Mesenchymal stem cell (in vitro differentiated cells and primary cell): Measurements from ENCODE around the gene ZNF628.

Experiments used
- DNase-seq: peaks from one replicate; pipeline ENCODE4 v3.0.0-alpha.2; 2013
- H2AFZ ChIP-seq: one replicate; pipeline ENCODE4 v1.6.1; 2013; ENCODE audit warnings: low read depth, mild to moderate bottlenecking, control low read depth, inconsistent platforms, low read length, moderate library complexity
- H2AK5ac ChIP-seq: 2 replicates; pipeline ENCODE4 v1.6.1; 2013; ENCODE audit warnings: low read length, moderate library complexity, mild to moderate bottlenecking, inconsistent platforms; ENCODE audit not compliant: severe bottlenecking
- H2BK120ac ChIP-seq: one replicate; pipeline ENCODE4 v1.6.1; 2013; ENCODE audit warnings: low read depth, mild to moderate bottlenecking, inconsistent platforms, low read length, moderate library complexity
- H2BK12ac ChIP-seq, 2 experiments: one replicate each; pipeline ENCODE4 v1.6.1; 2013; ENCODE audit warnings: inconsistent platforms in 2 of 2, low read length in 2 of 2, mild to moderate bottlenecking in 2 of 2, moderate library complexity in 2 of 2, control low read depth in 1 of 2
- H2BK15ac ChIP-seq: one replicate; pipeline ENCODE4 v1.6.1; 2013; ENCODE audit warnings: mild to moderate bottlenecking, low read depth, inconsistent platforms; ENCODE audit not compliant: poor library complexity, severe bottlenecking
- H2BK5ac ChIP-seq: 2 replicates; pipeline ENCODE4 v1.6.1; 2013; ENCODE audit warnings: low read depth, mild to moderate bottlenecking, low read length, control low read depth, inconsistent platforms; ENCODE audit not compliant: poor library complexity, severe bottlenecking
- H3K14ac ChIP-seq, 2 experiments: one replicate each; pipeline ENCODE4 v1.6.1; 2013; ENCODE audit warnings: inconsistent platforms in 2 of 2, low read length in 2 of 2, control low read depth in 1 of 2, mild to moderate bottlenecking in 1 of 2, moderate library complexity in 1 of 2
- H3K18ac ChIP-seq, 2 experiments: one replicate each; pipeline ENCODE4 v1.6.1; 2013; ENCODE audit warnings: inconsistent platforms in 2 of 2, low read length in 2 of 2, control low read depth in 1 of 2, low read depth in 1 of 2, mild to moderate bottlenecking in 1 of 2
- H3K23ac ChIP-seq, 2 experiments: one replicate each; pipeline ENCODE4 v1.6.1; 2013; ENCODE audit warnings: inconsistent platforms in 2 of 2, low read length in 2 of 2, mild to moderate bottlenecking in 2 of 2, moderate library complexity in 2 of 2, control low read depth in 1 of 2
- H3K27ac ChIP-seq: 2 replicates; pipeline ENCODE4 v1.5.1; 2013; ENCODE audit warnings: mild to moderate bottlenecking, moderate library complexity, low read length, control low read depth, inconsistent platforms; ENCODE audit not compliant: poor library complexity, severe bottlenecking
- H3K27me3 ChIP-seq, 2 experiments: 2 replicates each; pipeline versions ENCODE4 v1.6.1 to v1.7.0; 2013; ENCODE audit warnings: low read length in 2 of 2, mild to moderate bottlenecking in 2 of 2, moderate library complexity in 2 of 2, control low read depth in 1 of 2, inconsistent platforms in 1 of 2; ENCODE audit not compliant: control insufficient read depth in 1 of 2, insufficient read depth in 1 of 2
- H3K36me3 ChIP-seq, 2 experiments: 2 replicates each; pipeline versions ENCODE4 v1.6.1 to v1.7.0; 2013; ENCODE audit warnings: low read length in 2 of 2, control low read depth in 1 of 2, inconsistent platforms in 1 of 2, low read depth in 1 of 2, mild to moderate bottlenecking in 1 of 2; ENCODE audit not compliant: insufficient read depth in 2 of 2, control insufficient read depth in 1 of 2
- H3K4ac ChIP-seq, 2 experiments: one replicate each; pipeline ENCODE4 v1.6.1; 2013; ENCODE audit warnings: inconsistent platforms in 2 of 2, low read length in 2 of 2, mild to moderate bottlenecking in 2 of 2, moderate library complexity in 2 of 2, control low read depth in 1 of 2, low read depth in 1 of 2
- H3K4me1 ChIP-seq: 2 replicates; pipeline ENCODE4 v1.6.1; 2013; ENCODE audit warnings: low read depth, low read length, control low read depth; ENCODE audit not compliant: control insufficient read depth, insufficient read depth
- H3K4me2 ChIP-seq: 2 replicates; pipeline ENCODE4 v1.6.1; 2013; ENCODE audit warnings: low read length, mild to moderate bottlenecking, inconsistent platforms; ENCODE audit not compliant: poor library complexity, severe bottlenecking
- H3K4me3 ChIP-seq, 2 experiments: 2 replicates each; pipeline versions ENCODE4 v1.5.1 to v1.7.0; 2013; ENCODE audit warnings: low read length in 2 of 2, mild to moderate bottlenecking in 2 of 2, control low read depth in 1 of 2, low read depth in 1 of 2; ENCODE audit not compliant: insufficient read depth in 1 of 2
- H3K79me1 ChIP-seq: replicated peaks from 2 replicates; pipeline ENCODE4 v1.6.1; 2013; ENCODE audit warnings: mild to moderate bottlenecking, control low read depth, low read length, inconsistent platforms; ENCODE audit not compliant: poor library complexity, severe bottlenecking
- H3K9ac ChIP-seq: 2 replicates; pipeline ENCODE4 v1.7.0; 2013; ENCODE audit warnings: mild to moderate bottlenecking, low read length, moderate library complexity
- H3K9me3 ChIP-seq: 2 replicates; pipeline ENCODE4 v1.7.0; 2013; ENCODE audit warnings: mild to moderate bottlenecking, low read length; ENCODE audit not compliant: control insufficient read depth
- H4K8ac ChIP-seq: one replicate; pipeline ENCODE4 v1.6.1; 2013; ENCODE audit warnings: inconsistent platforms, mild to moderate bottlenecking, low read length, moderate library complexity
- H4K91ac ChIP-seq: one replicate; pipeline ENCODE4 v1.6.1; 2013; ENCODE audit warnings: mild to moderate bottlenecking, low read length, inconsistent platforms
- whole genome bisulfite sequencing: methylation state at CpG from one replicate; pipeline ENCODE4 v1.1.7; 2013; ENCODE audit warnings: mixed read lengths; 5-methylcytosine and 5-hydroxymethylcytosine counted together

Gene ZNF628

GRCh38 chr19:55489711-55490477 is 13.5 kb downstream of the ZNF628 start:
- H3K4me1 ChIP-seq: peaks cover 69% of the 10 kb centered on the region
- H2BK5ac ChIP-seq: no peak overlapping the region
- no peaks in the 10 kb centered on the region for H3K9me3 ChIP-seq
- WGBS: 82% methylated on average over 14 of the region's 21 CpGs
- peak overlapping the region in 1 of 2 experiments; percentile 80 for H2BK12ac ChIP-seq
- H4K8ac ChIP-seq: peak overlapping the region; percentile 76
- H3K9ac ChIP-seq: peak overlapping the region; percentile 51
- no peak overlapping the region for H3K27ac ChIP-seq
- no peak overlapping the region for H3K18ac ChIP-seq
- H2BK120ac ChIP-seq: peak overlapping the region; percentile 54
- DNase-seq: no peak
- no peak overlapping the region for H3K14ac ChIP-seq
- H3K79me1 ChIP-seq: peaks cover 7% of the 10 kb centered on the region
- peak overlapping the region; percentile 82 for H2AK5ac ChIP-seq
- peak overlapping the region in 1 of 2 experiments; percentile 65 for H3K4me3 ChIP-seq
- no peak overlapping the region for H2BK15ac ChIP-seq
- peaks cover 0 to 53% of the 10 kb centered on the region in 2 experiments for H3K36me3 ChIP-seq
- H3K4me2 ChIP-seq: peak overlapping the region; percentile 46
- H4K91ac ChIP-seq: peak overlapping the region; percentile 57
- no peaks in the 10 kb centered on the region for H3K27me3 ChIP-seq
- no peak overlapping the region for H3K4ac ChIP-seq
- no peak overlapping the region for H2AFZ ChIP-seq
- no peak overlapping the region for H3K23ac ChIP-seq

- Histone ChIP-seq H4K91ac (peak overlapping the region; percentile 32), H3K4me1 (peaks cover 66% of the 10 kb centered on the region), H3K14ac (no peak overlapping the region), H3K4me2 (no peak overlapping the region), H3K36me3 (peaks cover 5 to 57% of the 10 kb centered on the region in 2 experiments), H3K9ac (peak overlapping the region; percentile 63), H3K79me1 (peaks cover 7% of the 10 kb centered on the region), H3K23ac (no peak overlapping the region), H3K27ac (no peak overlapping the region), H2BK12ac (no peak overlapping the region), H2AFZ (no peak overlapping the region), H3K27me3 (no peaks in the 10 kb centered on the region), H2BK5ac (no peak overlapping the region), H3K9me3 (no peaks in the 10 kb centered on the region), H2BK120ac (no peak overlapping the region), H2AK5ac (no peak overlapping the region), H3K4me3 (peak overlapping the region in 1 of 2 experiments; percentile 18), H4K8ac (no peak overlapping the region), H3K18ac (no peak overlapping the region), H2BK15ac (peak overlapping the region; percentile 41), H3K4ac (no peak overlapping the region)
- DNase-seq: no peak
- WGBS: 89% methylated on average over 36 of the region's 52 CpGs
These were observed 14.3 kb downstream of the ZNF628 start for GRCh38 chr19:55490478-55491432.

GRCh38 chr19:55491546-55492360 is 15.3 kb downstream of the ZNF628 start:
- H2BK12ac ChIP-seq: no peak overlapping the region
- H3K4me2 ChIP-seq: no peak overlapping the region
- no peak overlapping the region for H3K4ac ChIP-seq
- no peak overlapping the region for H4K91ac ChIP-seq
- H2AFZ ChIP-seq: no peak overlapping the region
- H3K4me3 ChIP-seq: peak overlapping the region in 1 of 2 experiments; percentile 18
- no peak for DNase-seq
- H3K14ac ChIP-seq: no peak overlapping the region
- no peak overlapping the region for H3K27ac ChIP-seq
- H3K27me3 ChIP-seq: no peaks in the 10 kb centered on the region
- no peak overlapping the region for H2AK5ac ChIP-seq
- peaks cover 7% of the 10 kb centered on the region for H3K79me1 ChIP-seq
- 85% methylated on average over 19 of the region's 24 CpGs for WGBS
- H3K36me3 ChIP-seq: peaks cover 12 to 52% of the 10 kb centered on the region in 2 experiments
- no peak overlapping the region for H2BK15ac ChIP-seq
- no peak overlapping the region for H2BK120ac ChIP-seq
- H3K18ac ChIP-seq: no peak overlapping the region
- peak overlapping the region; percentile 63 for H3K9ac ChIP-seq
- H2BK5ac ChIP-seq: no peak overlapping the region
- H3K9me3 ChIP-seq: no peaks in the 10 kb centered on the region
- no peak overlapping the region for H4K8ac ChIP-seq
- H3K4me1 ChIP-seq: peaks cover 56% of the 10 kb centered on the region
- peak overlapping the region in 1 of 2 experiments; percentile 27 for H3K23ac ChIP-seq
